GM21576 (cell line): ENCODE data around the gene RGS12.
A peak's percentile ranks its signal among the peaks of the same experiment; 100 is the strongest.

ENCODE experiments used
- ATAC-seq: cut with Tn5 transposase; IDR thresholded peaks from one replicate; pipeline ENCODE4 v1.9.1; 2021; ENCODE audit warnings: mild to moderate bottlenecking, moderate library complexity; ENCODE audit not compliant: unreplicated experiment

The RGS12 gene

GRCh38 chr4:3276986-3277385 lies 15.8 kb upstream of the RGS12 start:
- no peak for ATAC-seq

- no peak for ATAC-seq
Measured at GRCh38 chr4:3280466-3280865, 12.4 kb upstream of the RGS12 start.

GRCh38 chr4:3283483-3283882 lies 9.3 kb upstream of the RGS12 start:
- ATAC-seq = no peak

GRCh38 chr4:3283916-3284315 lies 8.9 kb upstream of the RGS12 start:
- no peak for ATAC-seq

- no peak for ATAC-seq
Measured at GRCh38 chr4:3284734-3285557, 7.9 kb upstream of the RGS12 start.

GRCh38 chr4:3285558-3286334 lies 7.1 kb upstream of the RGS12 start:
- ATAC-seq = peak; percentile 87

GRCh38 chr4:3286335-3287175 lies 6.3 kb upstream of the RGS12 start:
- no peak for ATAC-seq

- no peak for ATAC-seq
Measured at GRCh38 chr4:3287271-3287971, 5.4 kb upstream of the RGS12 start.

- ATAC-seq = no peak
Measured at GRCh38 chr4:3287972-3288570, 4.8 kb upstream of the RGS12 start.

GRCh38 chr4:3288571-3289094 lies 4.2 kb upstream of the RGS12 start:
- ATAC-seq = no peak

GRCh38 chr4:3290476-3290875 lies 2.3 kb upstream of the RGS12 start:
- no peak for ATAC-seq

GRCh38 chr4:3290889-3291321 lies 1.9 kb upstream of the RGS12 start:
- ATAC-seq = no peak

- no peak for ATAC-seq
Measured at GRCh38 chr4:3291411-3291968, 1.3 kb upstream of the RGS12 start.

GRCh38 chr4:3291969-3292570 lies 751 bp upstream of the RGS12 start:
- ATAC-seq = no peak

GRCh38 chr4:3293401-3294391 lies 875 bp downstream of the RGS12 start:
- no peak for ATAC-seq

GRCh38 chr4:3294401-3295241 lies 1.8 kb downstream of the RGS12 start:
- no peak for ATAC-seq
